T-cell (primary cell): Measurements from ENCODE around the gene TJP2. TPM values are rescaled to one million over a fixed set of nuclear protein-coding genes. Genes with fewer than 3 reads are reported as not detected.

ENCODE experiments used
- ATAC-seq, 4 experiments: fragments of 200-7000 bp in 3 of 4; fragments of 150-1000 bp in 1 of 4; cut with Tn5 transposase; replicated peaks in 1 of 4; 1 replicate in 3 of 4; 2 replicates in 1 of 4; pipeline ENCODE4 v1.10.0; 2021; ENCODE audit warnings: moderate library complexity in 3 of 4, mild to moderate bottlenecking in 2 of 4, moderate number of reproducible peaks in 1 of 4
- CTCF ChIA-PET, 2 donors: fragments of 300-600 bp; sonication (Branson Sonifier 250); formaldehyde crosslinking; loops; one replicate each; lab custom pipeline; 2022; ENCODE audit warnings: antibody characterized with exemption in 2 of 2; lab: Charles Lee
- POLR2A ChIA-PET, 2 donors: fragments of 300-600 bp; sonication (Branson Sonifier 250); formaldehyde crosslinking; loops; one replicate each; lab custom pipeline; 2022; ENCODE audit warnings: antibody characterized with exemption in 2 of 2; lab: Charles Lee
- DNase-seq, 35 experiments: peaks; one replicate each; pipeline versions ENCODE4 v3.0.0 to v3.0.0-alpha.2; 2013 to 2023
- H3K27ac ChIP-seq: one replicate; pipeline ENCODE4 v1.5.1; 2013; ENCODE audit warnings: low read length
- H3K27me3 ChIP-seq, 2 experiments: replicated peaks in 1 of 2; 1 replicate in 1 of 2; 2 replicates in 1 of 2; pipeline versions ENCODE4 v1.6.1 to v1.7.0; 2013; ENCODE audit warnings: low read length in 1 of 2, mixed read lengths in 1 of 2; ENCODE audit not compliant: control insufficient read depth in 2 of 2, insufficient read depth in 2 of 2; ENCODE audit errors: extremely low read depth in 1 of 2
- H3K36me3 ChIP-seq, 2 donors: 1 replicate in 1 of 2; 2 replicates in 1 of 2; pipeline versions ENCODE4 v1.6.1 to v1.7.0; 2013; ENCODE audit warnings: low read length in 1 of 2; ENCODE audit not compliant: control insufficient read depth in 2 of 2, insufficient read depth in 1 of 2; ENCODE audit errors: extremely low read depth in 1 of 2
- H3K4me1 ChIP-seq, 2 experiments: 1 replicate in 1 of 2; 2 replicates in 1 of 2; pipeline versions ENCODE4 v1.6.1 to v1.7.0; 2013; ENCODE audit warnings: low read length in 2 of 2, mixed read lengths in 1 of 2; ENCODE audit not compliant: insufficient read depth in 2 of 2, control insufficient read depth in 1 of 2; ENCODE audit errors: extremely low read depth in 1 of 2
- H3K4me3 ChIP-seq, 2 donors: 1 replicate in 1 of 2; 2 replicates in 1 of 2; pipeline versions ENCODE4 v1.5.1 to v1.7.0; 2013; ENCODE audit warnings: mild to moderate bottlenecking in 2 of 2, low read length in 1 of 2, moderate library complexity in 1 of 2; ENCODE audit not compliant: control insufficient read depth in 1 of 2; ENCODE audit errors: extremely low read depth in 1 of 2
- H3K9me3 ChIP-seq: 2 replicates; pipeline ENCODE4 v1.7.0; 2013
- H3K27ac Mint-ChIP-seq, 2 donors: one replicate each; pipeline ENCODE4 v1.8.0; 2020 to 2021; ENCODE audit warnings: mild to moderate bottlenecking in 2 of 2, mixed read lengths in 2 of 2
- H3K27me3 Mint-ChIP-seq, 2 donors: one replicate each; pipeline ENCODE4 v1.8.0; 2021 to 2022; ENCODE audit warnings: mixed read lengths in 2 of 2
- H3K36me3 Mint-ChIP-seq: one replicate; pipeline ENCODE4 v1.8.0; 2021; ENCODE audit warnings: mixed read lengths
- H3K4me1 Mint-ChIP-seq, 3 donors: one replicate each; pipeline ENCODE4 v1.8.0; 2020 to 2022; ENCODE audit warnings: mixed read lengths in 3 of 3, mild to moderate bottlenecking in 1 of 3
- H3K4me3 Mint-ChIP-seq, 3 donors: one replicate each; pipeline ENCODE4 v1.8.0; 2020 to 2022; ENCODE audit warnings: mild to moderate bottlenecking in 3 of 3, mixed read lengths in 3 of 3, moderate library complexity in 3 of 3
- H3K9me3 Mint-ChIP-seq, 3 donors: one replicate each; pipeline ENCODE4 v1.8.0; 2020 to 2022; ENCODE audit warnings: mixed read lengths in 3 of 3
- WGBS: methylation state at CpG from one replicate; pipeline ENCODE4 v1.1.5; 2013; ENCODE audit warnings: missing lambda C conversion rate; ENCODE audit not compliant: insufficient coverage; 5-methylcytosine and 5-hydroxymethylcytosine counted together
- total RNA-seq, 35 experiments: library from RNA in 6 of 35; stranded (reverse) in 6 of 35; fragments of 120-200 nt in 1 of 35; gene quantifications; one replicate each; pipeline versions ENCODE4 v1.2.1 to v1.2.4 and lab custom pipeline; 2013 to 2026

TJP2 gene
- total RNA-seq, 5 donors from 2014 or later (not counting 1 experiment from before 2014, with no cell fraction given): 6.4 to 10.4 (median 6.6) TPM

DNA sequence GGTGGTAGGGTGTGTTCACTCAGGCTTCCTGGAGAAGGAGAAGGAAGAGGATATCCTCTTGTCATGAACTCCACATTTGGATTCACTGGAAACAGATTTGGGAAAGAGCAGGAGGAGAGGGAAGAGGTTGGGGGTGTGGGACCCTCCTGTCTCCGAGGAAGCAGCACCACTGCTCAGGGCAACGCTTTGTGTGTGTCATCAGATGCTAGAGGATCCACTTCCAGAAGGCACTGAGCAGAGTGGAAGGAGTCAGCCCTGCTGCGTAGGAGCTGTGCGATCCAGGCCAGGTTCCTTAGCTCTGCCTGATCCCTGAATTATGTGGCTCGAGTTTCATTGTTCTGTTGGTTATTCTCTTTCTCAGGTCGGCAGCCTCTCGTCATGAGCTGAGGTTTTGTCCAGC, 37.3 kb upstream of the TJP2 start:
- Histone ChIP-seq H3K4me1 (no peaks in the 10 kb centered on the region), H3K9me3 (no peaks in the 10 kb centered on the region), H3K27ac (no peak overlapping the region), H3K27me3 (no peaks in the 10 kb centered on the region), H3K4me3 (no peak overlapping the region), H3K36me3 (no peaks in the 10 kb centered on the region)
- H3K27me3 Mint-ChIP-seq: no peaks in the 10 kb centered on the region
- POLR2A ChIA-PET: no interaction called here
- H3K4me3 Mint-ChIP-seq: no peak overlapping the region
- no peaks in the 10 kb centered on the region for H3K4me1 Mint-ChIP-seq
- ATAC-seq (no peak), DNase-seq (no peak)
- WGBS: 89% methylated on average over 7 of the region's 7 CpGs
- H3K27ac Mint-ChIP-seq: no peak overlapping the region
- H3K9me3 Mint-ChIP-seq: no peaks in the 10 kb centered on the region
- CTCF ChIA-PET: no interaction called here
- no peaks in the 10 kb centered on the region for H3K36me3 Mint-ChIP-seq

DNA sequence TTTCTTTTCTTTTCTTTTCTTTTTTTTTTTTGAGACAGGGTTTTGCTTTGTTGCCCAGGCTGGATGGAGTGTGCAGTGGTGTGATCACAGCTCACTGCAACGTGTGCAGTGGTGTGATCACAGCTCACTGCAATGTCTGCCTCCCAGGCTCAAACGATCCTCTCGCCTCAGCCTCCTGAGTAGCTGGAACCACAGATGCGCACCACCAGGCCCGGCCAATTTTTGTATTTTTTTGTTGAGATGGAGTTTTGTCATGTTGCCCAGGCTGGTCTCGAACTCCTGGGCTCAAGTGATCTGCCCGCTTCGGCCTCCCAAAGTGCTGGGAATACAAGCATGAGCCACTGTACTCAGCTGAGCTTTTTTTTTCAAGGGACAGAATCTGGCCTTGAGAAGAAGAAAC, 36.8 kb upstream of the TJP2 start:
- POLR2A ChIA-PET: no interaction called here

DNA sequence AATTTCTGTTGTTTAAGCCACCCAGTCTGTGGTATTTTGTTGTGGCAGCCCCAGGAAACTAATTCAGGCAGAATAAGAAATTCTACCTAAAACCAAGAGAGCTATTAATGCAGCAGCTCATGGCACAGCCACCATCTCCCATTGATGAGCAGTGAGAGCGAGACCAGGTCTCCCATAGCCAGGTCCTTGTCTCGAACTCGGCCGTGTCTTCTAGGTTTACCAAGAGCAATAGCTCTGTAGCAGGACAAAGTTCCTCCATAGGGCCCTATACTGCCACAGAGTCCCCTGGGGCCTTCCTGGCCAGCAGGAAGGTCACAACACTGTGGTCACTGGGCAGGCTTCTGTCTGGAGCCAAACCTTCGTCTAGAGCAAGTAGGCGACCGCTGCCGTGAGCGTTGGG, 34.5 kb upstream of the TJP2 start:
- no peaks in the 10 kb centered on the region for H3K27me3 ChIP-seq
- no peaks in the 10 kb centered on the region for H3K27me3 Mint-ChIP-seq
- H3K4me1 ChIP-seq: no peaks in the 10 kb centered on the region
- no peaks in the 10 kb centered on the region for H3K9me3 Mint-ChIP-seq
- H3K27ac Mint-ChIP-seq: no peak overlapping the region
- WGBS: 88% methylated on average over 8 of the region's 9 CpGs
- no peak overlapping the region for H3K27ac ChIP-seq
- POLR2A ChIA-PET: no interaction called here
- H3K36me3 Mint-ChIP-seq: no peaks in the 10 kb centered on the region
- CTCF ChIA-PET: no interaction called here
- no peaks in the 10 kb centered on the region for H3K36me3 ChIP-seq
- ATAC-seq (no peak), DNase-seq (no peak)
- no peak overlapping the region for H3K4me3 Mint-ChIP-seq
- H3K4me1 Mint-ChIP-seq: peaks cover 0 to 4% (median 0%) of the 10 kb centered on the region in 3 donors
- H3K9me3 ChIP-seq: no peaks in the 10 kb centered on the region
- H3K4me3 ChIP-seq: no peak overlapping the region

More for the DNA sequence above, 36.8 kb upstream of the TJP2 start:
- H3K9me3 Mint-ChIP-seq: no peaks in the 10 kb centered on the region
- CTCF ChIA-PET: no interaction called here
- H3K27ac Mint-ChIP-seq: no peak overlapping the region
- H3K27me3 Mint-ChIP-seq: no peaks in the 10 kb centered on the region
- H3K4me3 Mint-ChIP-seq: no peak overlapping the region
- H3K9me3 ChIP-seq: no peaks in the 10 kb centered on the region
- no peaks in the 10 kb centered on the region for H3K36me3 ChIP-seq
- no peaks in the 10 kb centered on the region for H3K27me3 ChIP-seq
- no peak overlapping the region for H3K4me3 ChIP-seq
- no peaks in the 10 kb centered on the region for H3K4me1 ChIP-seq
- DNase-seq: no peak
- H3K27ac ChIP-seq: no peak overlapping the region
- 92% methylated on average over 6 of the region's 8 CpGs for WGBS
- H3K36me3 Mint-ChIP-seq: no peaks in the 10 kb centered on the region
- no peak for ATAC-seq
- peaks cover 0 to 3% (median 0%) of the 10 kb centered on the region in 3 donors for H3K4me1 Mint-ChIP-seq

DNA sequence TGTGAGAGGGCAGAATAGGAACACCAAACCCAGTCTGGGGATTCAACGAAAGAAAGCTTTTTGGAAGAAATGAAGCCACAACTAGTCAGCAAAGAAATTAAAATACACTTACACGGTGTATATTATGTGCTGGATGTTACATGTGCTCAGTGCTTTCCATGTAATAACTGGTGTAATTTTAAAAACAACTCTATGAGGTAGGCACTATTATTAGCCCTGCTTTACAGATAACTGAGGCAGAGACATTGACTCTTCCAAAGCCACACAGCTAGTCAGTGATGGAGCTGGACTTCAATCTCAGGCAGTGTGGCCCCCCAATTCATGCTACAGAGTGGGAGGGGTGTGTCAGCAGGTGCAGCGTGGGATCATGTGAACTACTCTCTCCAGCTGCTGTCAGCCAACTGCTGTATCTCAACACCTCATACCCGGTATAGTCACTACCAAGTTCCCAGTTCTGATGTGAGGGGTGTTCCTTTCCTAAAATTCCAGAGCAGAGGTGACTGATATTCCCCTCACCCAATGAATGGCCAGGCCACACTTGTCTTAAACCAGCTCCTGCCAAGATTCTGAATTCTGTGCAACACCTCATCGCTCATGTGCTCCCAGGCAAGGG, 33.8 kb upstream of the TJP2 start:
- ChIA-PET POLR2A (no interaction called here), CTCF (no interaction called here)
- Histone ChIP-seq H3K9me3 (no peaks in the 10 kb centered on the region), H3K36me3 (no peaks in the 10 kb centered on the region), H3K27me3 (no peaks in the 10 kb centered on the region), H3K27ac (no peak overlapping the region), H3K4me3 (no peak overlapping the region), H3K4me1 (no peaks in the 10 kb centered on the region)
- H3K36me3 Mint-ChIP-seq: no peaks in the 10 kb centered on the region
- H3K27ac Mint-ChIP-seq: no peak overlapping the region
- ATAC-seq (no peak), DNase-seq (no peak)
- H3K27me3 Mint-ChIP-seq: no peaks in the 10 kb centered on the region
- H3K4me1 Mint-ChIP-seq: peaks cover 0 to 4% (median 0%) of the 10 kb centered on the region in 3 donors
- no peaks in the 10 kb centered on the region for H3K9me3 Mint-ChIP-seq
- H3K4me3 Mint-ChIP-seq: no peak overlapping the region
- WGBS: 100% methylated on average over 1 of the region's 5 CpGs

DNA sequence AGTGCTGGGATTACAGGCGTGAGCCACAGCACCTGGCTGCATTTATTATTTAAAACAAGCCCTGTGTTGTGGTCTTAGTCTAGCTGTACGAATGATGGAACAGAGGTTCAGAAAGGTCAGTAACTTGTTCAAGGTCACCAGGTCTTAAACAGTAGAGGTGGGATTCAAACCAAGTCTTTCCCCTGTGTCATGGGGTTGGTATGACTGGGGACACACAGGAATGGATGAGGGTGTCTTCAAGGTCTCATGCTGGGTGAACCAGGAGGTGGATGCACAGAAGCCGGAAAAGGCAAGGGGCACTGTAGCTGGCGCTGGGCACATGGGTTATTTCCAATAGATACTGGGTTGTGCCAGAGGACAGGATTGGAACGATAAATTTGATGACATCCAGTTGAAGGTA, 32.2 kb upstream of the TJP2 start:
- Histone ChIP-seq H3K4me1 (no peaks in the 10 kb centered on the region), H3K27ac (no peak overlapping the region), H3K27me3 (no peaks in the 10 kb centered on the region), H3K9me3 (no peaks in the 10 kb centered on the region), H3K4me3 (no peak overlapping the region), H3K36me3 (no peaks in the 10 kb centered on the region)
- Mint-ChIP-seq H3K27ac (no peak overlapping the region), H3K27me3 (no peaks in the 10 kb centered on the region), H3K4me3 (no peak overlapping the region), H3K4me1 (peaks cover 0 to 4% (median 0%) of the 10 kb centered on the region in 3 donors), H3K9me3 (no peaks in the 10 kb centered on the region), H3K36me3 (no peaks in the 10 kb centered on the region)
- ChIA-PET POLR2A (interaction anchor here in 1 of 2 donors (0.5 kb wide), 1 partner anchor 130 kb away, joined by 6 read pairs; no protein-coding TSS in a partner anchor), CTCF (no interaction called here)
- ATAC-seq (no peak), DNase-seq (no peak)
- 91% methylated on average over 5 of the region's 5 CpGs for WGBS

DNA sequence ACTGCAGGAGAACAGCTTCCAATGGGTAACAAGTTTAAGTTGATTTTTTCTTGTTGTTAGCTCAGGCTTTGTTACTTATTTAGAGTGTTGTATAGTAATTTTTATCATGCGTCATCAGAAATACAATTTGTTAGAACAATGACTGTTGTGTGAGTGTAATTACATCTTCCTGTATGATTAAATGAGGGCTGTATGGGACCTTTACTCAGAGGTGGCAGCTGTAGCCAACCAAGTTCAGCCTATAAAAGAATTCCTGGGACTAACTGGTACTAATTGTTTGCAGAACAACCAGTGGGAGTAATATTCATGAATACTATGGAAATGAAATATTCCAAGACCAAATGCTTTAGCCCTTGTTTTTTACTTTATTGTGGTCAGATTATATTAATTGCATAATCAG, 30.8 kb upstream of the TJP2 start:
- Histone ChIP-seq H3K36me3 (no peaks in the 10 kb centered on the region), H3K9me3 (no peaks in the 10 kb centered on the region), H3K4me1 (no peaks in the 10 kb centered on the region), H3K27me3 (no peaks in the 10 kb centered on the region), H3K27ac (no peak overlapping the region), H3K4me3 (no peak overlapping the region)
- WGBS: no CpG with 5 or more reads among the region's 1 CpG
- H3K4me1 Mint-ChIP-seq: peaks cover 0 to 4% (median 0%) of the 10 kb centered on the region in 3 donors
- ChIA-PET CTCF (no interaction called here), POLR2A (interaction anchor here in 1 of 2 donors (0.7 kb wide), 1 partner anchor 35 kb away, joined by 3 read pairs; no protein-coding TSS in a partner anchor)
- no peaks in the 10 kb centered on the region for H3K9me3 Mint-ChIP-seq
- no peaks in the 10 kb centered on the region for H3K36me3 Mint-ChIP-seq
- DNase-seq (no peak), ATAC-seq (no peak)
- H3K27ac Mint-ChIP-seq: no peak overlapping the region
- H3K27me3 Mint-ChIP-seq: no peaks in the 10 kb centered on the region
- H3K4me3 Mint-ChIP-seq: no peak overlapping the region
